IMR-90 (cell line): ENCODE results near the gene CPT1A. TPM values are rescaled to one million over a fixed set of nuclear protein-coding genes. Genes with fewer than 3 reads are reported as not detected.

Experiments
- ATAC-seq: fragments of 200-7000 bp; cut with Tn5 transposase; 2 replicates; pipeline ENCODE4 v1.9.1; 2020; ENCODE audit warnings: low read depth, mild to moderate bottlenecking, moderate library complexity
- BruUV-seq: library from RNA; stranded (reverse); fragments of 400-500 nt; replicated peaks from 2 replicates; lab custom pipeline; 2021; lab: Mats Ljungman, UMichigan
- CTCF ChIA-PET: fragments of 300-600 bp; formaldehyde crosslinking; extraction: SDS; loops from one replicate; lab custom pipeline; 2021; ENCODE audit warnings: antibody characterized with exemption; lab: Yijun Ruan, JAX
- POLR2A ChIA-PET: fragments of 300-600 bp; sonication (Branson Sonifier 250); formaldehyde crosslinking; loops from one replicate; lab custom pipeline; 2022; ENCODE audit warnings: antibody characterized with exemption; ENCODE audit not compliant: unreplicated experiment; lab: Charles Lee
- DNase-seq: peaks from one replicate; pipeline ENCODE4 v3.0.0; 2013
- H2AFZ ChIP-seq: replicated peaks from 2 replicates; pipeline ENCODE3; 2013; ENCODE audit warnings: low read length, mild to moderate bottlenecking; ENCODE audit not compliant: poor library complexity
- H2AK5ac ChIP-seq: 2 replicates; pipeline ENCODE4 v1.6.1; 2013; ENCODE audit warnings: low read depth, low read length, inconsistent platforms
- H2AK9ac ChIP-seq: replicated peaks from 2 replicates; pipeline ENCODE3; 2013; ENCODE audit warnings: mild to moderate bottlenecking, low read depth, low read length, moderate library complexity; ENCODE audit not compliant: poor library complexity
- H2BK120ac ChIP-seq: 2 replicates; pipeline ENCODE4 v1.6.1; 2013; ENCODE audit warnings: low read depth, low read length, inconsistent platforms
- H2BK15ac ChIP-seq: 3 replicates; pipeline ENCODE4 v1.6.1; 2013; ENCODE audit warnings: low read depth, low read length, inconsistent platforms
- H2BK20ac ChIP-seq: 2 replicates; pipeline ENCODE4 v1.6.1; 2013; ENCODE audit warnings: low read depth, mild to moderate bottlenecking, inconsistent platforms, low read length, moderate library complexity
- H2BK5ac ChIP-seq: 2 replicates; pipeline ENCODE4 v1.6.1; 2013; ENCODE audit warnings: mild to moderate bottlenecking, low read depth, low read length, inconsistent platforms; ENCODE audit not compliant: poor library complexity, severe bottlenecking
- H3K14ac ChIP-seq: replicated peaks from 2 replicates; pipeline ENCODE4 v1.6.1; 2013; ENCODE audit warnings: low read depth, low read length, inconsistent platforms
- H3K18ac ChIP-seq: 2 replicates; pipeline ENCODE4 v1.6.1; 2013; ENCODE audit warnings: low read depth, low read length, control low read depth
- H3K23ac ChIP-seq: 2 replicates; pipeline ENCODE4 v1.6.1; 2013; ENCODE audit warnings: low read depth, low read length, inconsistent platforms
- H3K27ac ChIP-seq: 2 replicates; pipeline ENCODE4 v1.5.1; 2013; ENCODE audit warnings: mild to moderate bottlenecking, control low read depth, low read length; ENCODE audit not compliant: insufficient read depth
- H3K27me3 ChIP-seq: 2 replicates; pipeline ENCODE4 v1.6.1; 2013; ENCODE audit warnings: low read length; ENCODE audit not compliant: control insufficient read depth, insufficient read depth
- H3K36me3 ChIP-seq: 2 replicates; pipeline ENCODE4 v1.6.1; 2013; ENCODE audit warnings: low read length, mixed read lengths; ENCODE audit not compliant: control insufficient read depth, insufficient read depth
- H3K4ac ChIP-seq: 2 replicates; pipeline ENCODE4 v1.6.1; 2013; ENCODE audit warnings: low read depth, low read length, inconsistent platforms
- H3K4me1 ChIP-seq: 2 replicates; pipeline ENCODE4 v1.6.1; 2013; ENCODE audit warnings: low read length, mixed read lengths; ENCODE audit not compliant: control insufficient read depth, insufficient read depth
- H3K4me2 ChIP-seq: 2 replicates; pipeline ENCODE4 v1.6.1; 2013; ENCODE audit warnings: low read depth, mild to moderate bottlenecking, control low read depth, low read length, moderate library complexity
- H3K4me3 ChIP-seq: 2 replicates; pipeline ENCODE4 v1.5.1; 2013; ENCODE audit warnings: low read depth, mild to moderate bottlenecking, control low read depth, low read length, moderate library complexity; ENCODE audit not compliant: insufficient read depth
- H3K56ac ChIP-seq: 2 replicates; pipeline ENCODE4 v1.6.1; 2013; ENCODE audit warnings: low read length, inconsistent platforms; ENCODE audit not compliant: insufficient read depth; ENCODE audit errors: extremely low read depth
- H3K79me1 ChIP-seq, 2 experiments: 2 replicates each; pipeline ENCODE4 v1.6.1; 2013; ENCODE audit warnings: low read length in 2 of 2, inconsistent platforms in 1 of 2, low read depth in 1 of 2
- H3K9ac ChIP-seq: 2 replicates; pipeline ENCODE4 v1.6.1; 2013; ENCODE audit warnings: low read depth, low read length, control low read depth
- H3K9me1 ChIP-seq: 2 replicates; pipeline ENCODE4 v1.6.1; 2013; ENCODE audit warnings: low read length, inconsistent platforms; ENCODE audit not compliant: insufficient read depth
- H3K9me3 ChIP-seq: 2 replicates; pipeline ENCODE4 v1.6.1; 2013; ENCODE audit warnings: low read length; ENCODE audit not compliant: control insufficient read depth, insufficient read depth
- H4K20me1 ChIP-seq: 2 replicates; pipeline ENCODE4 v1.6.1; 2013; ENCODE audit warnings: low read length, inconsistent platforms; ENCODE audit not compliant: insufficient read depth
- H4K5ac ChIP-seq: 2 replicates; pipeline ENCODE4 v1.6.1; 2013; ENCODE audit warnings: mild to moderate bottlenecking, low read depth, low read length, control low read depth
- H4K8ac ChIP-seq, 2 experiments: 2 replicates each; pipeline ENCODE4 v1.6.1; 2013; ENCODE audit warnings: low read depth in 2 of 2, low read length in 2 of 2, control low read depth in 1 of 2, inconsistent platforms in 1 of 2
- H4K91ac ChIP-seq: 2 replicates; pipeline ENCODE4 v1.6.1; 2013; ENCODE audit warnings: low read depth, low read length, inconsistent platforms; ENCODE audit not compliant: insufficient read depth
- BHLHE40 ChIP-seq: fragments of 150-350 bp; IDR thresholded peaks from 2 replicates; pipeline ENCODE4 v1.6.1; 2016; ENCODE audit warnings: mild to moderate bottlenecking, low read depth, low read length
- CHD1 ChIP-seq: IDR thresholded peaks from 2 replicates; pipeline ENCODE4 v1.6.1; 2012; ENCODE audit warnings: low read depth, low read length, improper control_type of control experiment
- CTCF ChIP-seq: conservative IDR thresholded peaks from 2 replicates; pipeline ENCODE4 v1.5.1; 2012; ENCODE audit warnings: mild to moderate bottlenecking, low read depth, low read length, improper control_type of control experiment
- POLR2A ChIP-seq: IDR thresholded peaks from 2 replicates; pipeline ENCODE4 v1.6.1; 2012; ENCODE audit warnings: mild to moderate bottlenecking, low read depth, low read length
- RAD21 ChIP-seq: IDR thresholded peaks from 2 replicates; pipeline ENCODE4 v1.6.1; 2012; ENCODE audit warnings: low read length, improper control_type of control experiment
- WGBS, 2 experiments: methylation state at CpG; one replicate each; pipeline versions ENCODE4 v1.1.5 to v1.1.7; 2013; ENCODE audit warnings: missing lambda C conversion rate in 2 of 2; ENCODE audit not compliant: insufficient read length in 1 of 2; ENCODE audit errors: extremely low coverage in 2 of 2; 5-methylcytosine and 5-hydroxymethylcytosine counted together
- dilution Hi-C: fragments of 300-500 bp; cut with HindIII; formaldehyde crosslinking; loops from one replicate; pipeline ENCODE4 v1.14.3; 2018; ENCODE audit warnings: low sequenced_read_pairs; ENCODE audit not compliant: unreplicated experiment
- in situ Hi-C: fragments of 300-500 bp; cut with MboI; formaldehyde crosslinking; loops from 3 replicates; pipeline ENCODE4 v1.14.3; 2019; ENCODE audit warnings: low sequenced_read_pairs, inconsistent platforms, mixed read lengths
- intact Hi-C: fragments of 100-400 bp; cut with micrococcal nuclease; formaldehyde crosslinking; loops from 2 replicates; pipeline ENCODE4 v1.10.0; 2022
- polyA plus RNA-seq, 3 experiments: library from polyadenylated mRNA; depleted of rRNA; stranded (reverse); fragments of >200 nt; gene quantifications; 2 replicates each; pipeline ENCODE4 v1.2.3, GENCODE V29; 2012; ENCODE audit warnings: low replicate concordance in 1 of 3
- total RNA-seq: library from RNA; depleted of rRNA; stranded (reverse); fragments of >200 nt; gene quantifications from 2 replicates; pipeline ENCODE4 v1.2.3, GENCODE V29; 2012

CPT1A gene
- total and polyA plus RNA-seq, 2 of the 4 experiments (the other 2 are of a cell fraction), result 15.4 to 21.3 TPM

GRCh38 chr11:68822546-68822945 lies 19.2 kb downstream of the CPT1A start:
- Histone ChIP-seq H3K4me1 (no peaks in the 10 kb centered on the region), H4K91ac (no peak overlapping the region), H4K5ac (no peak overlapping the region), H3K4me2 (no peak overlapping the region), H2BK120ac (no peak overlapping the region), H3K23ac (no peak overlapping the region), H2BK5ac (no peak overlapping the region), H3K79me1 (peaks cover 38 to 83% of the 10 kb centered on the region in 2 experiments), H3K4ac (no peak overlapping the region), H3K27ac (no peak overlapping the region), H2BK20ac (no peak overlapping the region), H4K8ac (no peak overlapping the region), H2BK15ac (no peak overlapping the region), H2AK9ac (no peak overlapping the region), H3K9me3 (no peaks in the 10 kb centered on the region), H3K56ac (no peak overlapping the region), H3K9ac (no peak overlapping the region), H2AFZ (no peak overlapping the region), H3K27me3 (no peaks in the 10 kb centered on the region), H3K36me3 (peaks cover 4% of the 10 kb centered on the region), H3K9me1 (peaks cover 16% of the 10 kb centered on the region), H2AK5ac (no peak overlapping the region), H3K18ac (no peak overlapping the region), H4K20me1 (peaks cover 43% of the 10 kb centered on the region), H3K14ac (no peak overlapping the region), H3K4me3 (no peak overlapping the region)
- no TSS peak for BruUV-seq
- intact Hi-C loops, result no loop called here
- WGBS, 2 experiments, result no CpG with 5 or more reads among the region's 5 CpGs
- DNase-seq (no peak), ATAC-seq (no peak)
- ChIA-PET CTCF (no interaction called here), POLR2A (no interaction called here)
- in situ Hi-C loops, result no loop called here
- dilution Hi-C loops, result no loop called here
- TF ChIP-seq RAD21 (no peak), POLR2A (no peak), CTCF (no peak), BHLHE40 (no peak), CHD1 (no peak)
